NCI-H187 (cell line): ENCODE data around the gene LTBP1.

Experiments used
- DNase-seq, 2 experiments: peaks; one replicate each; lab custom pipeline; 2025; lab: John Stamatoyannopoulos, UW

The LTBP1 gene

GRCh38 chr2:33307659-33308270, 361.0 kb downstream of the LTBP1 start:
- DNase-seq = no peak

- no peak for DNase-seq
These were observed 365.6 kb downstream of the LTBP1 start for GRCh38 chr2:33312355-33312754.

GRCh38 chr2:33313039-33313438, 366.3 kb downstream of the LTBP1 start:
- no peak for DNase-seq

GRCh38 chr2:33314541-33314940, 367.8 kb downstream of the LTBP1 start:
- DNase-seq = no peak

GRCh38 chr2:33316328-33316727, 369.6 kb downstream of the LTBP1 start:
- DNase-seq = no peak

GRCh38 chr2:33317369-33318007, 370.7 kb downstream of the LTBP1 start:
- no peak for DNase-seq

- DNase-seq = no peak
These were observed 371.7 kb downstream of the LTBP1 start for GRCh38 chr2:33318456-33318855.

- DNase-seq = no peak
These were observed 373.8 kb downstream of the LTBP1 start for GRCh38 chr2:33320573-33320972.

- no peak for DNase-seq
These were observed 374.6 kb downstream of the LTBP1 start for GRCh38 chr2:33321236-33321771.

GRCh38 chr2:33321876-33322483, 375.2 kb downstream of the LTBP1 start:
- no peak for DNase-seq

GRCh38 chr2:33322612-33323011, 375.9 kb downstream of the LTBP1 start:
- DNase-seq = no peak

GRCh38 chr2:33323957-33324356, 377.2 kb downstream of the LTBP1 start:
- no peak for DNase-seq

GRCh38 chr2:33326100-33326499, 379.3 kb downstream of the LTBP1 start:
- no peak for DNase-seq

- DNase-seq = no peak
These were observed 386.7 kb downstream of the LTBP1 start for GRCh38 chr2:33333433-33333832.

GRCh38 chr2:33334083-33334482, 387.3 kb downstream of the LTBP1 start:
- DNase-seq = no peak

- DNase-seq = no peak
These were observed 388.8 kb downstream of the LTBP1 start for GRCh38 chr2:33335516-33335915.

- DNase-seq = no peak
These were observed 389.4 kb downstream of the LTBP1 start for GRCh38 chr2:33336036-33336625.

GRCh38 chr2:33337385-33337960, 390.7 kb downstream of the LTBP1 start:
- no peak for DNase-seq

GRCh38 chr2:33337981-33338380, 391.2 kb downstream of the LTBP1 start:
- DNase-seq = no peak

- no peak for DNase-seq
These were observed 392.5 kb downstream of the LTBP1 start for GRCh38 chr2:33339269-33339668.

GRCh38 chr2:33340280-33340679, 393.5 kb downstream of the LTBP1 start:
- no peak for DNase-seq

GRCh38 chr2:33342171-33342570, 395.4 kb downstream of the LTBP1 start:
- no peak for DNase-seq

- DNase-seq = no peak
These were observed 396.0 kb downstream of the LTBP1 start for GRCh38 chr2:33342705-33343104.
